ENCODE results near the gene ITIH3.

GRCh38 chr3:52857864-52858263 is 63.3 kb downstream of the ITIH3 start:
- TF ChIP-seq CTCF (IDR thresholded peaks at IDR 0.05) (no peak), ZFX (IDR thresholded peaks at IDR 0.05; ENCODE audit: borderline replicate concordance) (no peak)

Measured in 22Rv1 (cell line).